Colonic mucosa (tissue), 4 donors: ENCODE measurements around the gene LNPEP. TPM values are rescaled to one million over a fixed set of nuclear protein-coding genes. Genes with fewer than 3 reads are reported as not detected.

Source experiments
- DNase-seq: peaks from one replicate; pipeline ENCODE4 v3.0.0-alpha.2; 2020
- H3K27ac ChIP-seq: fragments of 200-600 bp; one replicate; pipeline ENCODE4 v1.8.0; 2021
- H3K27me3 ChIP-seq: fragments of 200-600 bp; one replicate; pipeline ENCODE4 v1.8.0; 2021
- H3K36me3 ChIP-seq: fragments of 200-600 bp; one replicate; pipeline ENCODE4 v1.8.0; 2021
- H3K4me1 ChIP-seq: fragments of 200-600 bp; one replicate; pipeline ENCODE4 v1.8.0; 2021; ENCODE audit warnings: mild to moderate bottlenecking
- H3K4me3 ChIP-seq: fragments of 200-600 bp; one replicate; pipeline ENCODE4 v1.8.0; 2021
- H3K9ac ChIP-seq, 2 donors: one replicate each; pipeline ENCODE4 v1.7.0; 2013; ENCODE audit warnings: control low read depth in 2 of 2, low read depth in 2 of 2, low read length in 2 of 2
- H3K9me3 ChIP-seq: fragments of 200-600 bp; one replicate; pipeline ENCODE4 v1.8.0; 2021
- CTCF ChIP-seq: fragments of 200-600 bp; IDR thresholded peaks from one replicate; pipeline ENCODE4 v1.8.0; 2022; ENCODE audit warnings: antibody characterized with exemption, mild to moderate bottlenecking
- intact Hi-C: fragments of 100-400 bp; cut with DNase I; formaldehyde crosslinking; loops from one replicate; pipeline ENCODE4 v1.14.1; 2022
- total RNA-seq, 2 donors: library from RNA; stranded (reverse); fragmentation: NEBNext Ultra II Directional in 1 of 2; extraction: Animal tissue kit (Norgen Biotek cat#: 25700) in 1 of 2; gene quantifications; one replicate each; pipeline ENCODE4 v1.2.1, GENCODE V29; 2021
- donor health status: healthy.
- donor health status: DM: no; HTN: no; CAD: no.
- donor health status: DM: no; HTN: no; CAD: no.

The LNPEP gene
- total RNA-seq, 2 donors from 2014 or later, result 23.7 to 34.9 TPM

- TF ChIP-seq CTCF, result no peak
- peaks cover 6% of the 10 kb centered on the region for H3K4me1 ChIP-seq
- no peak overlapping the region for H3K4me3 ChIP-seq
- no peak for DNase-seq
- intact Hi-C loops, result no loop called here
- H3K36me3 ChIP-seq, result no peaks in the 10 kb centered on the region
- no peak overlapping the region for H3K9ac ChIP-seq
- H3K27ac ChIP-seq, result no peak overlapping the region
- H3K27me3 ChIP-seq, result no peaks in the 10 kb centered on the region
- no peaks in the 10 kb centered on the region for H3K9me3 ChIP-seq
These were observed 6.2 kb downstream of the LNPEP start for GRCh38 chr5:96942078-96942477.

DNA sequence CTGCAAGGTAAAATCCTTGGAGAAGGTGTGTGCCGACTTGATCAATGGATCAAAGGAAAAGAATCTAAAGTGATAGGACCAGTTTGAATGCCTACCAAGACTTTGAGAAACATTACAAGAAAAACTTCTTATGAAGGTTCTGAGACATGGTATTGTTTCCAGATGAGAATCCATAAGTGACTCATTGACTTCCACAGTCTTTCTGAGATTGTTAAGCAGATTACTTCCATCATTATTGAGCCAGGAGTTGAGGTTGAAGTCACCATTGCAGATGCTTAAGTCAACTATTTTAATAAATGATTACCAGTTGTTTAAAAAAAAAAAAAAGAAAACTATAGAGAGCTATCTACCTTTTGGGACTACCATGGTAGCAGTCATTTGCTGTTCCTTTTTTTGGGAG, 7.0 kb downstream of the LNPEP start:
- H3K4me3 ChIP-seq, result no peak overlapping the region
- no peaks in the 10 kb centered on the region for H3K4me1 ChIP-seq

DNA sequence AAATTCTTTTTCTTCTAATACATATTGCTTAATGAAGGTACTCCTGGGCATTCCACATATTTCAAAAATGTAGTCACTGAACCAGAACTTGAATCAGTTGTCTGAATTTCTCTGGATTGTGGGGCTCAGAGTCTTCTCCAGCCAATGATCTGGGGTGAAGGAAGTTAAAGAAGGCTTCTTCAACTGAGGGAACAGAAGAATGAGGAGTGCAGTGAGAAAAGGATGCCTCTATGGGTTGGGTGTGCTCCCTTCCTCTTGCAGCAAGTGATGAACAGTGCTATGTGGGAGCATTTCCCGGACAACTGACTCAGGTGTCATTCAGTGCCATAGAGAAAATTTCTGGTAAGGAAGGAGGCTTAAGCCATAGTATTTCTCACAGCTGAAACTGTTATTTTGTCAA, 7.9 kb downstream of the LNPEP start:
- Histone ChIP-seq H3K9me3 (no peaks in the 10 kb centered on the region), H3K27ac (no peak overlapping the region), H3K4me1 (no peaks in the 10 kb centered on the region), H3K36me3 (no peaks in the 10 kb centered on the region), H3K9ac (no peak overlapping the region), H3K4me3 (no peak overlapping the region), H3K27me3 (no peaks in the 10 kb centered on the region)
- no peak for DNase-seq
- no peak for TF ChIP-seq CTCF
- intact Hi-C loops, result no loop called here

More for the DNA sequence above, 7.0 kb downstream of the LNPEP start:
- H3K36me3 ChIP-seq, result no peaks in the 10 kb centered on the region
- TF ChIP-seq CTCF, result no peak
- H3K9me3 ChIP-seq, result no peaks in the 10 kb centered on the region
- intact Hi-C loops, result no loop called here
- no peak for DNase-seq
- no peak overlapping the region for H3K27ac ChIP-seq
- H3K9ac ChIP-seq, result no peak overlapping the region
- H3K27me3 ChIP-seq, result no peaks in the 10 kb centered on the region

GRCh38 chr5:96945144-96945897, 9.4 kb downstream of the LNPEP start:
- no peak overlapping the region for H3K27ac ChIP-seq
- no peaks in the 10 kb centered on the region for H3K9me3 ChIP-seq
- H3K36me3 ChIP-seq, result no peaks in the 10 kb centered on the region
- no peak overlapping the region for H3K9ac ChIP-seq
- no peak overlapping the region for H3K4me3 ChIP-seq
- no peak for TF ChIP-seq CTCF
- no peak for DNase-seq
- no peaks in the 10 kb centered on the region for H3K27me3 ChIP-seq
- intact Hi-C loops, result no loop called here
- no peaks in the 10 kb centered on the region for H3K4me1 ChIP-seq

DNA sequence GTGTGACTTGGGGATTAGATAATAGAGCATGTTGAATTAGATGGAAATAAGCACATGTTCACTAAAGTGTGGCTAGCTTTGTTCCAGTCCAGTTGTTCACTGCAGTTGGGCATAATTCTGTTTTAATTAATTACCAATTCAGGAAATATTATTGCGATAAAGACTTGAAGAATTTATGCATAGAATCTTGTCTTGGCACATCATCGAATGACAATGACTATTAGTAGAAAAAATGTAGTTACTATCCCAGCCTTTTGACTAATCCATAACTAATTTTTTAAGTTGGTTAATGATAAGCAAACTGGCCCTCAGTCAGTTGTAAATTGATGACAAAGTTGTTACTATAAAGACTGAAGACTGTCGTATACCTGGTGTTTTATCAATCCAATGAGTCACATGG, 10.5 kb downstream of the LNPEP start:
- Histone ChIP-seq H3K9ac (no peak overlapping the region), H3K27me3 (no peaks in the 10 kb centered on the region), H3K27ac (no peak overlapping the region), H3K36me3 (no peaks in the 10 kb centered on the region), H3K9me3 (no peaks in the 10 kb centered on the region), H3K4me3 (no peak overlapping the region), H3K4me1 (no peaks in the 10 kb centered on the region)
- no peak for DNase-seq
- no peak for TF ChIP-seq CTCF
- intact Hi-C loops, result no loop called here
